OCI-LY7 (cell line): ENCODE results near the gene MRPS34.

Experiments
- EZH2phosphoT487 ChIP-seq: fragments of 200-600 bp; sonication (generic); IDR thresholded peaks from 2 replicates; pipeline ENCODE4 v1.6.1; 2018; ENCODE audit warnings: low read depth, borderline replicate concordance, mild to moderate bottlenecking, mixed run types, antibody characterized with exemption, low read length, moderate library complexity, mixed read lengths
- TF ChIP-seq, protein P1 (sequence below): fragments of 200-600 bp; sonication (generic); conservative IDR thresholded peaks from 2 replicates; pipeline ENCODE4 v1.5.1; 2014; ENCODE audit warnings: mild to moderate bottlenecking, antibody characterized with exemption, low read length, moderate library complexity, mixed read lengths

DNA sequence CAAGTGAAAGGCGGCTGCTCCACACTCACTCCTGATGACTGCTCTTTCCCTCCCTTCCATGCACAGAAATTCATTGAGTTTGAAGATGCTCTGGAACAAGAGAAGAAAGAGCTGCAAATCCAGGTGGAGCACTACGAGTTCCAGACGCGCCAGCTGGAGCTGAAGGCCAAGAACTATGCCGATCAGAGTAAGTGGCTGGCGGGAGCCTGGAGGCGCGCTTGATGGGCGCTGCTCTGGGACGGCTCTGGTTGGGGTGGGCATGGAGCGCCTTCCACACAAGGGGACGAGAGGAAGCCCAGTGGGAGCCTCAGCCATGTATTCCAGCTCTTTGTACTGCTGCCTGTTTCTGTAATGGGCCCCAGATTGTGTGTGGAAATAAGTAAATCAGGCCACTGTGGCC, 48.4 kb downstream of the MRPS34 start:
- no peak for TF ChIP-seq EZH2phosphoT487
- TF ChIP-seq, protein P1, sequence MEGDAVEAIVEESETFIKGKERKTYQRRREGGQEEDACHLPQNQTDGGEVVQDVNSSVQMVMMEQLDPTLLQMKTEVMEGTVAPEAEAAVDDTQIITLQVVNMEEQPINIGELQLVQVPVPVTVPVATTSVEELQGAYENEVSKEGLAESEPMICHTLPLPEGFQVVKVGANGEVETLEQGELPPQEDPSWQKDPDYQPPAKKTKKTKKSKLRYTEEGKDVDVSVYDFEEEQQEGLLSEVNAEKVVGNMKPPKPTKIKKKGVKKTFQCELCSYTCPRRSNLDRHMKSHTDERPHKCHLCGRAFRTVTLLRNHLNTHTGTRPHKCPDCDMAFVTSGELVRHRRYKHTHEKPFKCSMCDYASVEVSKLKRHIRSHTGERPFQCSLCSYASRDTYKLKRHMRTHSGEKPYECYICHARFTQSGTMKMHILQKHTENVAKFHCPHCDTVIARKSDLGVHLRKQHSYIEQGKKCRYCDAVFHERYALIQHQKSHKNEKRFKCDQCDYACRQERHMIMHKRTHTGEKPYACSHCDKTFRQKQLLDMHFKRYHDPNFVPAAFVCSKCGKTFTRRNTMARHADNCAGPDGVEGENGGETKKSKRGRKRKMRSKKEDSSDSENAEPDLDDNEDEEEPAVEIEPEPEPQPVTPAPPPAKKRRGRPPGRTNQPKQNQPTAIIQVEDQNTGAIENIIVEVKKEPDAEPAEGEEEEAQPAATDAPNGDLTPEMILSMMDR: no peak
